ENCODE measurements around the gene SPSB2. TPM values are rescaled to one million over a fixed set of nuclear protein-coding genes. Genes with fewer than 3 reads are reported as not detected.
"Not testable (repeated sequence)": the region's sequence is repeated elsewhere in the genome, so short reads cannot be mapped to it uniquely, and the experiment has no call there.

SPSB2 gene
- total RNA-seq, 1 donor from 2014 or later: 6.2 TPM

DNA sequence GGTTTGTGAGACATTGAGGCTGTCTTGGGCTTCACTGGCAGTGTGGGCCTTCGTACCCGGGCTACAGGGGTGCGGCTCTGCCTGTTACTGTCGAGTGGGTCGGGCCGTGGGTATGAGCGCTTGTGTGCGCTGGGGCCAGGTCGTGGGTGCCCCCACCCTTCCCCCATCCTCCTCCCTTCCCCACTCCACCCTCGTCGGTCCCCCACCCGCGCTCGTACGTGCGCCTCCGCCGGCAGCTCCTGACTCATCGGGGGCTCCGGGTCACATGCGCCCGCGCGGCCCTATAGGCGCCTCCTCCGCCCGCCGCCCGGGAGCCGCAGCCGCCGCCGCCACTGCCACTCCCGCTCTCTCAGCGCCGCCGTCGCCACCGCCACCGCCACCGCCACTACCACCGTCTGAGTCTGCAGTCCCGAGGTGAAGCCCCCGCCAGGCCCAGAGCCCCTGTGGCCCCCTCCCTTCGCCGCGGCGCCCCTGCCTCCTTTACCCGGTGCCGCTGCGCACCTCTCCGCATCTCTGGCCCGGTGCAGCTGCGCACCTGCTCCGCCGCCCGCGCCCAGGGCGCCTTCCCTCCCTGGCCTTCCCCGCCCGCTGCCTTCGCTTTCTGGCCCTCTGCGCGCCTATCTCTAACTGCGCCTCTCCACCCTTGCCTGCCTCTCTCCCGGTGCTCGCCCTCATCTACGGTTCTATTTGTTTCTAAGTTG lies 41.3 kb upstream of the SPSB2 start, which contains the start of gene ENO2:
Gene ENO2, plus strand, starts transcription at position 335 of the 701 bp plus-strand sequence. CDS start 1,253 bp downstream, outside the sequence.
- Mint-ChIP-seq H3K27ac (ENCODE audit: unreplicated experiment) (peak within 1 kb of the TSS; percentile 85), H3K36me3 (ENCODE audit: low read depth) (no peaks in the 10 kb centered on the region), H3K4me3 (peak within 1 kb of the TSS; percentile 88), H3K9me3 (no peaks in the 10 kb centered on the region), H3K27me3 (ENCODE audit: low read depth) (peaks cover 26% of the 10 kb centered on the region), H3K4me1 (peaks cover 27% of the 10 kb centered on the region)
- TF ChIP-seq, protein P1, sequence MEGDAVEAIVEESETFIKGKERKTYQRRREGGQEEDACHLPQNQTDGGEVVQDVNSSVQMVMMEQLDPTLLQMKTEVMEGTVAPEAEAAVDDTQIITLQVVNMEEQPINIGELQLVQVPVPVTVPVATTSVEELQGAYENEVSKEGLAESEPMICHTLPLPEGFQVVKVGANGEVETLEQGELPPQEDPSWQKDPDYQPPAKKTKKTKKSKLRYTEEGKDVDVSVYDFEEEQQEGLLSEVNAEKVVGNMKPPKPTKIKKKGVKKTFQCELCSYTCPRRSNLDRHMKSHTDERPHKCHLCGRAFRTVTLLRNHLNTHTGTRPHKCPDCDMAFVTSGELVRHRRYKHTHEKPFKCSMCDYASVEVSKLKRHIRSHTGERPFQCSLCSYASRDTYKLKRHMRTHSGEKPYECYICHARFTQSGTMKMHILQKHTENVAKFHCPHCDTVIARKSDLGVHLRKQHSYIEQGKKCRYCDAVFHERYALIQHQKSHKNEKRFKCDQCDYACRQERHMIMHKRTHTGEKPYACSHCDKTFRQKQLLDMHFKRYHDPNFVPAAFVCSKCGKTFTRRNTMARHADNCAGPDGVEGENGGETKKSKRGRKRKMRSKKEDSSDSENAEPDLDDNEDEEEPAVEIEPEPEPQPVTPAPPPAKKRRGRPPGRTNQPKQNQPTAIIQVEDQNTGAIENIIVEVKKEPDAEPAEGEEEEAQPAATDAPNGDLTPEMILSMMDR (conservative IDR thresholded peaks at IDR 0.05): peak; percentile 7
- no peak for DNase-seq (ENCODE audit: low read depth, low spot score)

DNA sequence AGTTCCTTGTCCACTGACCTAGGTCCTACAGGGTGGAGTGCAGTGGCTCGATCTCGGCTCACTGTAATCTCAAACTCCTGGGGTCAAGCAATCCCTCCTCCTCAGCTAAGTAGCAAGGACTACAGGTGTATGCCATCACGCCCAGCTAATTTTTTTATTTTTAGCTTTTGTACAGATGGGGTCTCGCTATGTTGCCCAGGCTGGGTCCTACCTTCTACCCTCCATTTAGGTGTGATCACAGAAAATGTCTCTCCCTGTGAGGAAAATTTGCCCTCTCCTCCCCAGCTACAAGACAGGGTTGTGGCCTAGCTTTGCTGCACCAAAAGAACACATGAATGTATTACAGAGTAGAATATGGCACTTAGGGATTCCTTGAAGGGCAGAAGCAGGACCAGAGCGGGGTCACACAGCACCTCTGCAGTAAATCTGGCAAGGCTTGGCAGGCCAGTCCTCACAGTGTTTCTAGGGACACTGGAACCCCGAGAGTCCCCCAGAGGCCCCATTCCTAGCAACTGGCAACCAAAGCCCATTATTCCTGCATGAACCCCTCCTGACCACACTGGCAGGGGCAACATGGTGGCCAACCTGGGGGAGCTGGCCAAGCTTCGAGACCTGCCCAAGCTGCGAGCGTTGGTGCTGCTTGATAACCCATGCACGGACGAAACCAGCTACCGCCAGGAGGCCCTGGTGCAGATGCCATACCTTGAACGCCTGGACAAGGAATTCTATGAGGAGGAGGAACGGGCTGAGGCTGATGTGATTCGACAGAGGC lies 39.2 kb upstream of the SPSB2 start:
- no peaks in the 10 kb centered on the region for H3K36me3 Mint-ChIP-seq (ENCODE audit: low read depth)
- H3K9me3 Mint-ChIP-seq: no peaks in the 10 kb centered on the region
- DNase-seq (ENCODE audit: low read depth, low spot score): no peak
- H3K27ac Mint-ChIP-seq (ENCODE audit: unreplicated experiment): no peak overlapping the region
- H3K4me3 Mint-ChIP-seq: peak overlapping the region; percentile 25
- peaks cover 26% of the 10 kb centered on the region for H3K27me3 Mint-ChIP-seq (ENCODE audit: low read depth)
- TF ChIP-seq, protein P1 (conservative IDR thresholded peaks at IDR 0.05): no peak
- H3K4me1 Mint-ChIP-seq: peaks cover 27% of the 10 kb centered on the region

- H3K4me3 Mint-ChIP-seq: no peak overlapping the region
- no peak overlapping the region for H3K27ac Mint-ChIP-seq (ENCODE audit: unreplicated experiment)
- H3K36me3 Mint-ChIP-seq (ENCODE audit: low read depth): no peaks in the 10 kb centered on the region
- TF ChIP-seq, protein P1 (conservative IDR thresholded peaks at IDR 0.05): no peak
- peaks cover 19% of the 10 kb centered on the region for H3K27me3 Mint-ChIP-seq (ENCODE audit: low read depth)
- DNase-seq (ENCODE audit: low read depth, low spot score): no peak
- H3K9me3 Mint-ChIP-seq: no peaks in the 10 kb centered on the region
- H3K4me1 Mint-ChIP-seq: peaks cover 14% of the 10 kb centered on the region
Observed at GRCh38 chr12:6909421-6910145, 36.5 kb upstream of the SPSB2 start.

GRCh38 chr12:6908141-6908540 lies 35.0 kb upstream of the SPSB2 start:
- H3K4me3 Mint-ChIP-seq; H3K9me3 Mint-ChIP-seq; H3K36me3 Mint-ChIP-seq (ENCODE audit: low read depth); DNase-seq (ENCODE audit: low read depth, low spot score); H3K4me1 Mint-ChIP-seq; H3K27ac Mint-ChIP-seq (ENCODE audit: unreplicated experiment): not testable (repeated sequence)
- peaks cover 13% of the 10 kb centered on the region for H3K27me3 Mint-ChIP-seq (ENCODE audit: low read depth)

- Mint-ChIP-seq H3K4me1 (no peaks in the 10 kb centered on the region), H3K9me3 (no peaks in the 10 kb centered on the region), H3K36me3 (ENCODE audit: low read depth) (no peaks in the 10 kb centered on the region), H3K27me3 (ENCODE audit: low read depth) (no peaks in the 10 kb centered on the region), H3K4me3 (no peak overlapping the region), H3K27ac (ENCODE audit: unreplicated experiment) (no peak overlapping the region)
- no peak for DNase-seq (ENCODE audit: low read depth, low spot score)
- TF ChIP-seq, protein P1 (conservative IDR thresholded peaks at IDR 0.05): no peak
Observed at GRCh38 chr12:6905414-6906040, 32.4 kb upstream of the SPSB2 start.

All from neural crest cell (in vitro differentiated cells).